T-helper 1 cell treated with Interleukin-12 subunit alpha and Interleukin-12 subunit beta and Interleukin-4 antibody, amounts not matched to agents 30 μg/mL and 1 μg/mL, for 36 hours (primary cell): ENCODE results near the gene TRAK1.
A peak's percentile ranks its signal among the peaks of the same experiment; 100 is the strongest.

Experiments used
- H3K27ac Mint-ChIP-seq: one replicate; pipeline ENCODE4 v1.8.0; 2021; ENCODE audit warnings: mild to moderate bottlenecking, mixed read lengths
- H3K27me3 Mint-ChIP-seq: one replicate; pipeline ENCODE4 v1.8.0; 2021; ENCODE audit warnings: low read depth, mixed read lengths
- H3K36me3 Mint-ChIP-seq: one replicate; pipeline ENCODE4 v1.8.0; 2021; ENCODE audit warnings: low read depth, mixed read lengths
- H3K4me1 Mint-ChIP-seq: one replicate; pipeline ENCODE4 v1.8.0; 2021; ENCODE audit warnings: low read depth, mixed read lengths
- H3K4me3 Mint-ChIP-seq: one replicate; pipeline ENCODE4 v1.8.0; 2021; ENCODE audit warnings: mild to moderate bottlenecking, moderate library complexity, mixed read lengths
- H3K9me3 Mint-ChIP-seq: one replicate; pipeline ENCODE4 v1.8.0; 2021; ENCODE audit warnings: mixed read lengths

TRAK1 gene

GRCh38 chr3:42079701-42080452, 11.3 kb upstream of the TRAK1 start:
- Mint-ChIP-seq H3K27ac (no peak overlapping the region), H3K9me3 (peaks cover 3% of the 10 kb centered on the region), H3K36me3 (peaks cover 2% of the 10 kb centered on the region), H3K27me3 (no peaks in the 10 kb centered on the region), H3K4me3 (no peak overlapping the region), H3K4me1 (peaks cover 28% of the 10 kb centered on the region)

GRCh38 chr3:42080453-42080872, 10.7 kb upstream of the TRAK1 start:
- peaks cover 2% of the 10 kb centered on the region for H3K36me3 Mint-ChIP-seq
- peaks cover 29% of the 10 kb centered on the region for H3K4me1 Mint-ChIP-seq
- peak overlapping the region; percentile 53 for H3K27ac Mint-ChIP-seq
- H3K27me3 Mint-ChIP-seq = no peaks in the 10 kb centered on the region
- H3K4me3 Mint-ChIP-seq = no peak overlapping the region
- peaks cover 3% of the 10 kb centered on the region for H3K9me3 Mint-ChIP-seq

GRCh38 chr3:42081838-42082473, 9.2 kb upstream of the TRAK1 start:
- peaks cover 2% of the 10 kb centered on the region for H3K36me3 Mint-ChIP-seq
- H3K27ac Mint-ChIP-seq = peak overlapping the region; percentile 76
- peaks cover 35% of the 10 kb centered on the region for H3K4me1 Mint-ChIP-seq
- H3K27me3 Mint-ChIP-seq = no peaks in the 10 kb centered on the region
- H3K9me3 Mint-ChIP-seq = peaks cover 3% of the 10 kb centered on the region
- peak overlapping the region; percentile 11 for H3K4me3 Mint-ChIP-seq

GRCh38 chr3:42084586-42084985, 6.6 kb upstream of the TRAK1 start:
- Mint-ChIP-seq H3K36me3 (peaks cover 12% of the 10 kb centered on the region), H3K27ac (no peak overlapping the region), H3K9me3 (no peaks in the 10 kb centered on the region), H3K4me1 (peaks cover 39% of the 10 kb centered on the region), H3K4me3 (no peak overlapping the region), H3K27me3 (no peaks in the 10 kb centered on the region)

GRCh38 chr3:42085641-42086376, 5.3 kb upstream of the TRAK1 start:
- Mint-ChIP-seq H3K4me1 (peaks cover 40% of the 10 kb centered on the region), H3K4me3 (no peak overlapping the region), H3K9me3 (no peaks in the 10 kb centered on the region), H3K36me3 (peaks cover 16% of the 10 kb centered on the region), H3K27me3 (no peaks in the 10 kb centered on the region), H3K27ac (no peak overlapping the region)

- no peak overlapping the region for H3K4me3 Mint-ChIP-seq
- peaks cover 26% of the 10 kb centered on the region for H3K36me3 Mint-ChIP-seq
- H3K27me3 Mint-ChIP-seq = no peaks in the 10 kb centered on the region
- H3K9me3 Mint-ChIP-seq = no peaks in the 10 kb centered on the region
- H3K27ac Mint-ChIP-seq = no peak overlapping the region
- H3K4me1 Mint-ChIP-seq = peaks cover 43% of the 10 kb centered on the region
Measured at GRCh38 chr3:42088803-42089530, 2.2 kb upstream of the TRAK1 start.

GRCh38 chr3:42092006-42092405, 849 bp downstream of the TRAK1 start:
- H3K36me3 Mint-ChIP-seq = peaks cover 26% of the 10 kb centered on the region
- H3K4me1 Mint-ChIP-seq = peaks cover 37% of the 10 kb centered on the region
- no peaks in the 10 kb centered on the region for H3K27me3 Mint-ChIP-seq
- H3K27ac Mint-ChIP-seq = no peak overlapping the region
- H3K9me3 Mint-ChIP-seq = no peaks in the 10 kb centered on the region
- no peak overlapping the region for H3K4me3 Mint-ChIP-seq

GRCh38 chr3:42094128-42094527, 3.0 kb downstream of the TRAK1 start:
- H3K4me1 Mint-ChIP-seq = peaks cover 37% of the 10 kb centered on the region

GRCh38 chr3:42094691-42095391, 3.7 kb downstream of the TRAK1 start:
- Mint-ChIP-seq H3K9me3 (no peaks in the 10 kb centered on the region), H3K4me1 (peaks cover 31% of the 10 kb centered on the region), H3K36me3 (peaks cover 13% of the 10 kb centered on the region)

More at GRCh38 chr3:42094128-42094527, 3.0 kb downstream of the TRAK1 start:
- H3K27me3 Mint-ChIP-seq = no peaks in the 10 kb centered on the region
- no peak overlapping the region for H3K4me3 Mint-ChIP-seq
- peaks cover 18% of the 10 kb centered on the region for H3K36me3 Mint-ChIP-seq
- H3K9me3 Mint-ChIP-seq = no peaks in the 10 kb centered on the region
- H3K27ac Mint-ChIP-seq = no peak overlapping the region

GRCh38 chr3:42095540-42095939, 4.4 kb downstream of the TRAK1 start:
- no peaks in the 10 kb centered on the region for H3K9me3 Mint-ChIP-seq
- H3K4me1 Mint-ChIP-seq = peaks cover 25% of the 10 kb centered on the region
- no peaks in the 10 kb centered on the region for H3K27me3 Mint-ChIP-seq
- H3K27ac Mint-ChIP-seq = no peak overlapping the region
- H3K4me3 Mint-ChIP-seq = no peak overlapping the region
- H3K36me3 Mint-ChIP-seq = peaks cover 12% of the 10 kb centered on the region

More at GRCh38 chr3:42094691-42095391, 3.7 kb downstream of the TRAK1 start:
- Mint-ChIP-seq H3K27ac (no peak overlapping the region), H3K4me3 (no peak overlapping the region), H3K27me3 (no peaks in the 10 kb centered on the region)

- peaks cover 2% of the 10 kb centered on the region for H3K36me3 Mint-ChIP-seq
- no peak overlapping the region for H3K27ac Mint-ChIP-seq
- H3K4me1 Mint-ChIP-seq = peaks cover 14% of the 10 kb centered on the region
- no peaks in the 10 kb centered on the region for H3K27me3 Mint-ChIP-seq
- H3K4me3 Mint-ChIP-seq = no peak overlapping the region
- no peaks in the 10 kb centered on the region for H3K9me3 Mint-ChIP-seq
Measured at GRCh38 chr3:42096796-42097565, 5.8 kb downstream of the TRAK1 start.

GRCh38 chr3:42097566-42097946, 6.4 kb downstream of the TRAK1 start:
- H3K9me3 Mint-ChIP-seq = no peaks in the 10 kb centered on the region
- no peaks in the 10 kb centered on the region for H3K36me3 Mint-ChIP-seq
- no peak overlapping the region for H3K4me3 Mint-ChIP-seq
- H3K27ac Mint-ChIP-seq = no peak overlapping the region
- H3K4me1 Mint-ChIP-seq = peaks cover 14% of the 10 kb centered on the region
- H3K27me3 Mint-ChIP-seq = no peaks in the 10 kb centered on the region

- Mint-ChIP-seq H3K9me3 (no peaks in the 10 kb centered on the region), H3K4me1 (peaks cover 17% of the 10 kb centered on the region), H3K27me3 (no peaks in the 10 kb centered on the region), H3K4me3 (no peak overlapping the region), H3K36me3 (no peaks in the 10 kb centered on the region), H3K27ac (no peak overlapping the region)
Measured at GRCh38 chr3:42098171-42098570, 7.0 kb downstream of the TRAK1 start.
